ENCODE results near the gene KLHL25. TPM values are rescaled to one million over a fixed set of nuclear protein-coding genes. Genes with fewer than 3 reads are reported as not detected.

Gene KLHL25
- total and polyA plus RNA-seq, 4 donors, result 2.3 to 34.2 (median 11.4) TPM

GRCh38 chr15:85750319-85751290 is 44.1 kb downstream of the KLHL25 start:
- Histone ChIP-seq H3K27ac (ENCODE audit: low read depth in 1 of 2, low read length in 2 of 2) (peak overlapping the region; percentile 40 to 54), H3K27me3 (ENCODE audit: control insufficient read depth in 4 of 4, insufficient read depth in 4 of 4, low read length in 3 of 4) (no peaks in the 10 kb centered on the region), H3K9ac (ENCODE audit: low read depth in 1 of 2, low read length in 2 of 2) (no peak overlapping the region), H3K4me3 (ENCODE audit: low read depth in 1 of 3, low read length in 3 of 3) (no peak overlapping the region), H3K9me3 (ENCODE audit: control insufficient read depth in 4 of 4, low read length in 3 of 4) (no peaks in the 10 kb centered on the region), H3K36me3 (ENCODE audit: control insufficient read depth in 4 of 4, insufficient read depth in 3 of 4, low read depth in 1 of 4, low read length in 3 of 4) (peaks cover 7 to 32% (median 16%) of the 10 kb centered on the region in 4 donors), H3K4me1 (ENCODE audit: control insufficient read depth in 4 of 4, insufficient read depth in 4 of 4, low read length in 3 of 4) (peaks cover 6 to 17% (median 11%) of the 10 kb centered on the region in 4 donors)
- no peak for DNase-seq (ENCODE audit: low spot score)
- no peak for TF ChIP-seq YY1 (IDR thresholded peaks at IDR 0.05)
- TF ChIP-seq MAX (IDR thresholded peaks at IDR 0.05), result no peak
- WGBS, result 78% methylated on average over 27 of the region's 27 CpGs

- peaks cover 10 to 43% (median 26%) of the 10 kb centered on the region in 4 donors for H3K36me3 ChIP-seq (ENCODE audit: control insufficient read depth in 4 of 4, insufficient read depth in 3 of 4, low read depth in 1 of 4, low read length in 3 of 4)
Measured at GRCh38 chr15:85749261-85750151, 45.2 kb downstream of the KLHL25 start.

GRCh38 chr15:85748729-85749128 is 46.0 kb downstream of the KLHL25 start:
- Histone ChIP-seq H3K27ac (ENCODE audit: low read depth in 1 of 2, low read length in 2 of 2) (no peak overlapping the region), H3K36me3 (ENCODE audit: control insufficient read depth in 4 of 4, insufficient read depth in 3 of 4, low read depth in 1 of 4, low read length in 3 of 4) (peaks cover 10 to 50% (median 33%) of the 10 kb centered on the region in 4 donors)

More at GRCh38 chr15:85749261-85750151, 45.2 kb downstream of the KLHL25 start:
- no peaks in the 10 kb centered on the region for H3K27me3 ChIP-seq (ENCODE audit: control insufficient read depth in 4 of 4, insufficient read depth in 4 of 4, low read length in 3 of 4)
- H3K4me3 ChIP-seq (ENCODE audit: low read depth in 1 of 3, low read length in 3 of 3), result no peak overlapping the region
- H3K27ac ChIP-seq (ENCODE audit: low read depth in 1 of 2, low read length in 2 of 2), result peak overlapping the region; percentile 14 to 53
- DNase-seq (ENCODE audit: low spot score), result no peak
- H3K4me1 ChIP-seq (ENCODE audit: control insufficient read depth in 4 of 4, insufficient read depth in 4 of 4, low read length in 3 of 4), result peaks cover 6 to 17% (median 11%) of the 10 kb centered on the region in 4 donors
- no peak overlapping the region for H3K9ac ChIP-seq (ENCODE audit: low read depth in 1 of 2, low read length in 2 of 2)
- H3K9me3 ChIP-seq (ENCODE audit: control insufficient read depth in 4 of 4, low read length in 3 of 4), result no peaks in the 10 kb centered on the region
- WGBS, result 83% methylated on average over 21 of the region's 21 CpGs
- TF ChIP-seq GABPA (IDR thresholded peaks at IDR 0.05 in 1 of 2, conservative IDR thresholded peaks at IDR 0.05 in 1 of 2), result no peak
- peak in 1 of 2 donors; percentile 12 for TF ChIP-seq RAD21 (IDR thresholded peaks at IDR 0.05)

GRCh38 chr15:85748176-85748575 is 46.5 kb downstream of the KLHL25 start:
- 96% methylated on average over 9 of the region's 9 CpGs for WGBS
- DNase-seq (ENCODE audit: low spot score), result no peak
- H3K4me1 ChIP-seq (ENCODE audit: control insufficient read depth in 4 of 4, insufficient read depth in 4 of 4, low read length in 3 of 4), result peaks cover 6 to 17% (median 11%) of the 10 kb centered on the region in 4 donors
- TF ChIP-seq RAD21 (IDR thresholded peaks at IDR 0.05) (no peak), HNF4A (conservative IDR thresholded peaks at IDR 0.05) (no peak), ZBTB33 (IDR thresholded peaks at IDR 0.05) (no peak), MAX (IDR thresholded peaks at IDR 0.05) (no peak), ATF3 (IDR thresholded peaks at IDR 0.05) (no peak), SP1 (IDR thresholded peaks at IDR 0.05) (no peak), NR2F2 (IDR thresholded peaks at IDR 0.05) (no peak), FOXA2 (IDR thresholded peaks at IDR 0.05) (no peak), RXRA (IDR thresholded peaks at IDR 0.05) (no peak), REST (IDR thresholded peaks at IDR 0.05) (no peak)

More at GRCh38 chr15:85748729-85749128, 46.0 kb downstream of the KLHL25 start:
- Histone ChIP-seq H3K4me3 (ENCODE audit: low read depth in 1 of 3, low read length in 3 of 3) (no peak overlapping the region), H3K27me3 (ENCODE audit: control insufficient read depth in 4 of 4, insufficient read depth in 4 of 4, low read length in 3 of 4) (no peaks in the 10 kb centered on the region), H3K9me3 (ENCODE audit: control insufficient read depth in 4 of 4, low read length in 3 of 4) (no peaks in the 10 kb centered on the region), H3K9ac (ENCODE audit: low read depth in 1 of 2, low read length in 2 of 2) (no peak overlapping the region), H3K4me1 (ENCODE audit: control insufficient read depth in 4 of 4, insufficient read depth in 4 of 4, low read length in 3 of 4) (peaks cover 6 to 17% (median 11%) of the 10 kb centered on the region in 4 donors)
- DNase-seq (ENCODE audit: low spot score), result no peak
- 88% methylated on average over 11 of the region's 11 CpGs for WGBS
- peak in 1 of 2 donors; percentile 64 for TF ChIP-seq RAD21 (IDR thresholded peaks at IDR 0.05)
- no peak for TF ChIP-seq JUND (IDR thresholded peaks at IDR 0.05)

More at GRCh38 chr15:85748176-85748575, 46.5 kb downstream of the KLHL25 start:
- Histone ChIP-seq H3K36me3 (ENCODE audit: control insufficient read depth in 4 of 4, insufficient read depth in 3 of 4, low read depth in 1 of 4, low read length in 3 of 4) (peaks cover 11 to 56% (median 37%) of the 10 kb centered on the region in 4 donors), H3K27ac (ENCODE audit: low read depth in 1 of 2, low read length in 2 of 2) (no peak overlapping the region), H3K9ac (ENCODE audit: low read depth in 1 of 2, low read length in 2 of 2) (no peak overlapping the region), H3K27me3 (ENCODE audit: control insufficient read depth in 4 of 4, insufficient read depth in 4 of 4, low read length in 3 of 4) (no peaks in the 10 kb centered on the region), H3K9me3 (ENCODE audit: control insufficient read depth in 4 of 4, low read length in 3 of 4) (no peaks in the 10 kb centered on the region), H3K4me3 (ENCODE audit: low read depth in 1 of 3, low read length in 3 of 3) (no peak overlapping the region)
